Activated CD4-positive, alpha-beta T cell treated with anti-CD3 and anti-CD28 coated beads, Interleukin-2, amount 50 U/mL, for 4 hours (primary cell): ENCODE data around the gene ARHGAP32.

Experiments used
- DNase-seq, 2 experiments: peaks; one replicate each; pipeline ENCODE4 v3.0.0-alpha.2; 2020

The ARHGAP32 gene

DNA sequence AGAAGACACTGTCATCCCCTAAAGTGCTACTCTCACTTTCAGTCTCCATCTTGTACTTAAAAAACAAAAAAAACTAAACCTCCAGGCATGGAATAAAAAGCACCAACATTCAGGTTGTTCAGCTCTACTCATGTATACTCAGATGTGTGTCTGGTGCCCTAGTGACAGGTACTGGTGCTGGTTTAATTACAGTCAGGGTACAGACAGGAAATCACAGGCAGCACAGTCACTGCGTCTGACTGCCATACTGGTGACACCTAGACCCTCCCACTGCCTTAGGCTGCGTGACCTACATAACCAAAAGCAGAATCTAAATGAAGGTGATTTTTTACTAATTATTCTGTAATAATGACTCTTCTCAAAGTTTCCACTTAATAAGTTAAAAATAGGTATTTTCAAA, at the start of gene ARHGAP32:
ARHGAP32 (minus strand) TSS at position 176 of the 400 bp plus-strand sequence; CDS start at position 49, 127 bp downstream.
- no peak for DNase-seq

DNA sequence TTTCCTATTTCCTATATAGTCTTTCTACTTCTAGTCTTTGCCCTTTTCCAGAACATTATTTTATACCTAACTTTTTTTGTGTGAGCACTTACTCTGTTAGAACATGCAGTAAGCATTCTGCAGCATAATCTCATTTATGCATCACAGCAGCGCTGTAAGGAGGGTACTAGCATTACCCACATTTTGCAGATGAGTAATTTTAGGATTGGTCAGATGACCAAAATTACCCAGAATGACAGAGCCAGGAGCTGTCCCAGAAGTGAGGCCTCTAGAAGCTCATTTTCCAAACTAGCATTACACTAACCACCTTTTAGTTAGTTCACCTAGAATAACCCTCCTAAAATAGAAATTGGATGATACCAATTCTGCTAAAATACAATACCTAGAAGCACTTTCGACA, 47.1 kb upstream of the ARHGAP32 start:
- DNase-seq: no peak

DNA sequence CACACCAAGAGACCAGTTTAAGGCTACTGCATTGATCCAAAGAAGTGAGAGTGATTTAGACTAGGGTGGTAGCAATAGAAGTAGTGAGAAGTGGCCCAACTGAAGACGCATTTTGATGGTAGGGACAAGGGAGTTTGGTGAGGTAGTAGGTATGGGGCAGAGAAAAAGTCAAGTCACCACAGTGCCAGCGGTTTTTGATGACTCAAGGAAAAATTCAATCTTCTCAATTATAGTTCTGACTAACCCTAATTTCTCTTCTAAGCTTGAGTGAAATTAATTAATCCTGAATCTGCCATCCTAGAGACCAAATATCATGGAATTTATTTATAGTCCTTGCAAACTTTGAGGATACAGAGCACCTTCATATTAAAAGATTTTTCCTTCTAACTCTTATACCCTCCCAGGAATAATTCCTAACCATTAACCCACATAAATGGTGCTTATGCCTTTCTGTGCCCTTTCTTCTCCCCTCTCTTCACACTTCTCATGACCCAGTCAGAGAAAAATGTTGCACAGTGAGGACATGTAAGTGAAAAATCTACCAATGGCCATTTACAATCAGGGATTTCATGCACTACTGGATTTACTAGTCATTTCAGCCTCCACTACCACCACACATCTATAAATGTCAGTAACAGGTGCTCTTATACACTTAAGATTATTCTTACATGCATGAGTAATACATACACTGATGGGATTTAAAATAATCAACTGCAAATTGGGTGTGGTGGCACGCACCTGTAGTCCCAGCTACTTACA, 45.9 kb upstream of the ARHGAP32 start:
- no peak for DNase-seq

DNA sequence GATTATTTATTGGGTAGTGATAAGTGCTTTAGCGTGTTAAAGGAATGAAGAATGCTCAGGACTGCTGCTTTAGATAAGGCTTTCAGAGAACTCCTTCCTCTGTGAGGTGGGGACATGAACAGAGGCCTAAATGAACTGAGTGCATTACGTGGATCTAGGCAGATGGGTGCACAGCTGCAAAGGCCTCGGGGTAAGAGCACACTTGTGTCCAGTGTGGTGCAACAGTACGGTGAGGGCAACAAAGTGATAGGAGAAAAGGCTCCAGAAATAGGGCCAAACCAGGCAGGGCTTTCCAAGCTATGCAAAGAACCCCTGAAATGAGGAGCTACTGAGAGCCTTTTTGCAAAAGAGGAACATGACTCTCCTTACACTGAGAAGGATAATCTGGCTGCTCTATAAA, 45.3 kb upstream of the ARHGAP32 start:
- DNase-seq: no peak

DNA sequence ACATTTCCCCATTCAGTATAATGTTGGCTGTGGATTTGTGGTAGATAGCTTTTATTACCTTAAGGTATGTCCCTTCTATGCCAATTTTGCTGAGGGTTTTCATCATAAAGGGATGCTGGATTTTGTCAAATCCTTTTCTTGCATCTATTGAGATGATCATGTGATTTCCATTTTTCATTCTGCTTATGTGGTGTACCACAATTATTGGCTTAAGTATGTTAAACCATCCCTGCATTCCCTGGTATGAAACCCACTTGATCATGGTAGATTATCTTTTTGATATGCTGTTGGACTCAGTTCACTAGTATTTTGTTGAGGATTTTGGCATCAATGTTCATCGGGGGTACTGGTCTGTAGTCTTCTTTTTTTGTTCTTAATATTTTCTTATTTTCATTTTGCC, 44.7 kb upstream of the ARHGAP32 start:
- no peak for DNase-seq

DNA sequence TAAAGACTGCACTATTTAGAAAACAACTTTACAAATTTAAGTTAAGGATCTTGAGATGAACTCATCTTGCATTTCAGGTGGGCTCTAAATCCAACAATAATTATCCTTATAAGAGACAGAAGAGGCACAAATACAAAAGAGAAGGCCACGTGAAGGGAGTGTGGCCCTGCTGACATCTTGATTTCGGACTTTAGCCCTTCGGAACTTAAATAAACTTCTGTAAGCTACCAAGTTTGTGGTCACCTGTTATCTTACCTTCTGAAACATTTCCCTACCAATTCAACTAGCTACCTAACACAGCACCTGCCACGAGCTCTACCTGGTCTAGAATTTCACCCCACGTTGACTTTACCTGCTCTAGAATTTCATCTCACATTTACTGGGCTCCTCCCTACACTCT, 42.9 kb upstream of the ARHGAP32 start:
- DNase-seq: no peak

DNA sequence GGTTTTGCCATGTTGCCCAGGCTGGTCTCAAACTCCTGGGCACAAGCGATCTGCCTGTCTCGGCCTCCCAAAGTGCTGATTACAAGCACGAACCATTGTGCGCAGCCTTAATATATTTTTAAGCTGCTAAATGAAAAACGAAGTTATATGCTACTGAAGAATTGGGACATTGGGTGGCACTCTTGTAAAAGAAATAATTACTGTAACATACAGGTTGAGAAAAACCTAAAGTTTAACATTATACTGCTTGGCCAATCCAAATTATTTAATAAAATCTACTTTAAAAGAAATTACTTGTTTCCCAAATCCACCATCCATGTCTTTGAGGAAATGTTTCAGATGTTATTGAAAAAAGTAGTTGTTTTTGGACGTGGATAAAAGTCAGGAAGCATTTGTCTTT, 37.9 kb upstream of the ARHGAP32 start:
- DNase-seq: no peak

DNA sequence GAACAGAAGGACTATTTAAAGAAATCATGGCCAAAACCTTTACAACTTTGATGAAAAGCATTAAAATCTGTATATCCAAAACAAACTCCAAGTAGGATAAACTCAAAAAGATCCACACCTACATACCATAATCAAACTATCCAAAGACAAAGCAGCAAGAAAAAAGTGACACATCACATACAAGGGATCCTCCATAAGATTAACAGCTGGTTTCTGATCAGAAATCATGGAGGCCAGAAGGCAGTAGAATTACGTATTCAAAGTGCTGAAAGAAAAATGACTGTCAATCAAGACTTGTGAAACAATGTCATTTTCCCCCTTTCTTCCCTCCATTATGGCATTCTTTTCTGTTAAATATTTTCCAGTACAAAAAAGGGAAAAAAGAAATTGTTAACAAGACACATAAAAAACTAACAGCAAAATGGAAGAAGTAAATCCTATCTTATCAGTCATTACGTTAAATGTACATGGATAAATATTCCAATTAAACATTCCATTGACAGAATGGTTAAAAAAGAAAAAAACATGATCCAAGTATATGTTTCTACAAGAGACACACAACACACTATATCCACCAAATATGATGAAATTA, 34.2 kb upstream of the ARHGAP32 start:
- DNase-seq: no peak

DNA sequence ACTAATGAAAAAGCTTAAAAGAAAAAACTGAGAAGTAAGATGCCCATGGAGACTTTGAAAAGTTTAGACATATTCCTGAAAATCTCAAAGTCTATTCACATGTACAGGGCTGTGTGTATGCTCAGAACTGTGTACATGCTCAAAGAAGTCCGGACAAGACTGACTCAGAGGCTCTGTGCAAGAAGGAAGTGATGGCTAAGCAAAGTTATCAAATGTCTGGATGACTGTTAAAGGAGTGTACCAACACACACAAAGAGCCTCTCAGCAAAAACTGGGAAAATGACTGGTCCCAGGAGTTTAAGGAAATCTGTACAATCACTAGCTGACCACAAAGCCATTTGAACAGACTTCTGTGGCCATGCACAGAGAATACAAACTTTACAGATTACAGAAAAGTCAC, 33.1 kb upstream of the ARHGAP32 start:
- DNase-seq: no peak

DNA sequence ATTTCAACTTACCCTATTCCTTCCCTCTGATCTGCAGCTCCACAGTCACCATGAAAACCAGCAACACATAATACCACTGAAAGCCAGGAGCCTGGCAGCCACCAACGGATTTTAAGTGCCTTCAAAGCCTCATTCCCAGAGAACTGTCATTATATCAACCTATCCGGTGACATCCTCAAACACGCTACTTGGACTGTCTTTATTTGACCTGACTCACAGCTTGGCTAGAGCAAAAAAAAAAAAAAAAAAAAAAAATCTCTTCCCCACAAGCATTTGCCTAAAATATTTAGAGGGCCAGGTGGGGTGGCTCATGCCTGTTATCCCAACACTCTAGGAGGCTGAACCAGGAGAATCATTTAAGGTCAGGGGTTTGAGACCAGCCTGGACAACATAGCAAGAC, 32.4 kb upstream of the ARHGAP32 start:
- no peak for DNase-seq

DNA sequence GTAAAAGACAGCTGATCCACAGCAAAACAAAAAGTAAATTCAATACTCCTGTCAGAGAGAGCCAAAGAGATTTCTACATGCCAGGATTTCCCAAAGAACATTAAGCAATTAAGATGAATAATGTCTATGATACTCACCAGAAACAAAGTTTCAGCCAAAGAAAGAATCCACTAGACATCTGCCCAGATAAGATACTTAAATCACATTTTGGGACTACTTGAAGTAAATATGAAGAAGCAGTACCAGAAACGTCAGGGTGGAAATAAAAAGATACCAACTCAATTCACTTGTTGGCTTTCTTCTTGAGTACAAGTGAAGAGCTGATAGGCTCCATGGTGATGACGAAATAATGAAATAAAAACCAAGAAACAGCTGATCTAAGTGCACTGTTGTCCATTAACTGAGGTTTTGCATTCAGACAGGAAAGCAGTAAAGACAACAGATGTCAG, 31.6 kb upstream of the ARHGAP32 start:
- DNase-seq: no peak

DNA sequence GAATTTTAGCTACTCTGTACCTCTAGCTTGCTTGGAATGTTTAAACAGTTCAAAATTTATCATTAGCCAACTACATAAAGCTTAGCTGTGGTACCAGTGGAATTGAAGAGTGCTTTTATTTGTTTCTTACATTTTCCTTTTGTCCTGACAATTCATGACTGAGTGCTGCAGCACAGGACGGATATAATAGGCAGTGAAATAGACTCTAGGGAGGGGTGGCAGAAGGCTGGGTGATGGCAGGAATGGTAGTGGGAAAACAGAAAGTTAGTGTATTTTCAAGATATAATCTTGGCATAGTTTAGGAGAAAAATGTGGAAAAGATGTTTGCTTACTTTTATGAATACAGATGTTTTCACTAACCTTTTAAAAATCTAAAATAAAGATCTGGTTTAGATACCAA, 31.1 kb upstream of the ARHGAP32 start:
- DNase-seq: no peak

DNA sequence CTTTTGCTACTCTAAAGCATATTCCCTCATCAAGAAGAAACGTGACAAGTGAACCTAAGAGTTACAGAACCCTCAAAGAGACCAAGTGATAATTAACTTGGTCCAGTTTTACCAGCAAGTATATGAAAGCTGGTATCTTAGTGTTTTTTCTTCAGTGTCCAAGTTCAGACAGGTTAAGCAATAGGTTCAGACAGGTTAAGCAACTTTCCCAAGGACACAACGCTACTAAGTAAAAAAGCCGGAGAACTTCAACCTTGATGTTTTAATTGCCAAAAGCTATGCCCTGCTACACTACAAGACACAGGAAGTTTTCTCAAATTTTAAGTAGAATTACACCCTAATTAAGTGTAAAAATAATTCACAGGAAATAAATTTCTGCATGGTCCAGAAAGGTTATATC, 30.0 kb upstream of the ARHGAP32 start:
- no peak for DNase-seq

DNA sequence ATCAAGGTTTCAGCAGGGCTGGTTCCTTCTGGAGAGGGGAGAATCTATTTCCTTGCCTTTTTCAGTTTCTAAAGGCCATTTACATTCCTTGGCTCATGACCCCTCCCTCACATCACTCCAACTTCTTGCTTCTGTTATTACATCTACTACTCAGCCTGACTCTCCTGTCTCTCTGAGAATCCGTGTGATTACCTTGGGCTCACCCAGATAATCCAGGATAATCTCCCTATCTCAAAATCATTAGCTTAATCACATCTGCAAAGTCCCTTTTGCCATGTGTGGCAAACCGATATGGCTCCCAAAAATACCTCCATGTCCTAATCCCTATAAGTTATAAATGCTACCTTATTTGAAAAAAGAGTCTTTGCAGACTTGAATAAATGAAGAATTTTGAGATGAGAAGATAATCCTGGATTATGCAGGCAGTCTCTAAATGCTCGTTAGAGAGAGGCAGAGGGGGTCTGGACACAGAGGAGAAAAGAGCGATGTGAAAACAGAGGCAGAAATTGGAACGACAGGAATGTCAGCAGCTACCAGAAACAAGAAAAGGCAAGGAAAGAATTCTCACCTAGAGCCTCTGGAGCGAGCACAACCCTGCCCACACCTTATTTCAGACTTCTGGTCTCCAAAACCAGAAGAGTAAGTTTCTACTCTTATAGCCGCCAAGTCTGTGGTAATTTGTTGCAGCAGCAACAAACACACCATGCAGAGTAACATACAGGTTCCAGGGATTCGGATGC, 23.6 kb upstream of the ARHGAP32 start:
- DNase-seq: no peak

DNA sequence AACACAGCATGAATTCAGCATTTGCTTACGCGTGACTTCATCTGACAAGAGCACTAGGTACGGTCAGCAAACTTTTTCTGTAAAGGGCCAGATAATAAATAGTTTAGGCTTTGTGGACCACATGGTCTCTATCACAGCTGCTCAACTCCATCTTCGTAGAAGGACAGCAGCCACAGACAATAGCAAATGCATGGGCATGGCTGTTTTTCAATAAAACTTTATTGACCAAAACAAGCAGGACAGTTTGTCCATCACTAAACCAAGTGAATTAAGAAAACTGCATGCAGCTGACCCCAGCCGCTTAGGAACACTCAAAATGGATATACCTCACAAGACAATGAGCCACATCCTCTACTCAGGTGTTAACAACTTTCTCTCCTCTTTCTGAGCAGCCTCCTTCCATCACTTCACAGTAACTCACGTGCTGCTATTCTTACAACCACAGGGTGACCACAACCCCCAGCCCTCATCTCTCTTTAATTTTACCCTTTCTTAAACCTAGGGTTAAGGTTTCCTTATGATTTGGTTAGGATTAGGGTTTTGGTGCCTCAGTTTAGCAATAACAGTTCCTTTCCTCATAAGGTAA, 22.7 kb upstream of the ARHGAP32 start:
- no peak for DNase-seq

DNA sequence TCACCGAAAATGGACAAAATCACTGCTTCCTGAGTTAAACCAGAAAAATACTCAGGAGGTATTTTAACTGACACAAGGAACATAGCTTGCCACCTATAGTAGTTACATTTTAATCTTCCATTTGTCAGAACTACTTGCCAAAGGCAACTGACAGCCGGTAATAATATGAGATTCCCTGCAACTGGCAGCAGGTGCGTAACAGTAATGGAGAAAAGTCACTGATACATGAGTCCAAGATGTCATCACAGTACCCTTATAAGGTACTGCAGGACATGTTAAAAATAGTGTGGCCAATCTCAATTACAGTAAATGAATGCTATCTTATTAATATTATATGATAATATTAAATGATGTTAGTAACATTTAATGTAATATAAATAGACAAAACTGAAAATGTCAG, 21.1 kb upstream of the ARHGAP32 start:
- no peak for DNase-seq

DNA sequence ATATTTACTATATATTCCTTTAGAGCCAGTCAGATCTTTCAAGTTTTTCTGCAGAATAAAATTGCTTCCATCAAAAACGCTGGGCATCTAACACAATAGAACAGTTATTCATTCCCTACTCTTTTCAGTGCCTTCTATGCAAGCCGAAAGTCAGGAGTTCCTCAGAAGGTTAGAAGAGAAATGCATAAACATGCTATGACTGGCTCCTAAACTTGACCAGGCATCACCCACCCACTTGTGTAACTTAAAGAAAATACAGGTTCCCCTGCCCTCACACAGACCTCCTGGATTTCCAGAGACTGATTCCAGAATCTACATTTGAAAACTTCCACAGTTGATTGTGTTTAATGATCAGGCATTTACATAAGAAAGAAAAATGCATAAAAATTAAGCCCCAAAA, 19.3 kb upstream of the ARHGAP32 start:
- no peak for DNase-seq

DNA sequence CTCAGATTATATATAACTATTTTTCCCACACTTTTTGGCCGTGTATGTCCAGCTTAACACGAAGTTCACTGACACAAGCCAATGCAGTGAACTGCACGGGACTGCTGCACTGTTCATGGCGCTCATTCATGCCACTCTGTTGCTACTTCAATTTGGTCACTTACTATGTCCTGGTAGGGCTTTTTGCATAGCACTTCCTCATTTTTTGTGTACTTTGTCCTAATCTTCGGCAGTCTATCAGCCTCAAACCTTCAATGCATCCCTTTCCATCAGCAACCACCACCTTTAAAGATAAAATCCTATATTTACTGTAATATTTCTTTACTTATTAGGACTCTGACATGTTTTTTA, 18.7 kb upstream of the ARHGAP32 start:
- no peak for DNase-seq

DNA sequence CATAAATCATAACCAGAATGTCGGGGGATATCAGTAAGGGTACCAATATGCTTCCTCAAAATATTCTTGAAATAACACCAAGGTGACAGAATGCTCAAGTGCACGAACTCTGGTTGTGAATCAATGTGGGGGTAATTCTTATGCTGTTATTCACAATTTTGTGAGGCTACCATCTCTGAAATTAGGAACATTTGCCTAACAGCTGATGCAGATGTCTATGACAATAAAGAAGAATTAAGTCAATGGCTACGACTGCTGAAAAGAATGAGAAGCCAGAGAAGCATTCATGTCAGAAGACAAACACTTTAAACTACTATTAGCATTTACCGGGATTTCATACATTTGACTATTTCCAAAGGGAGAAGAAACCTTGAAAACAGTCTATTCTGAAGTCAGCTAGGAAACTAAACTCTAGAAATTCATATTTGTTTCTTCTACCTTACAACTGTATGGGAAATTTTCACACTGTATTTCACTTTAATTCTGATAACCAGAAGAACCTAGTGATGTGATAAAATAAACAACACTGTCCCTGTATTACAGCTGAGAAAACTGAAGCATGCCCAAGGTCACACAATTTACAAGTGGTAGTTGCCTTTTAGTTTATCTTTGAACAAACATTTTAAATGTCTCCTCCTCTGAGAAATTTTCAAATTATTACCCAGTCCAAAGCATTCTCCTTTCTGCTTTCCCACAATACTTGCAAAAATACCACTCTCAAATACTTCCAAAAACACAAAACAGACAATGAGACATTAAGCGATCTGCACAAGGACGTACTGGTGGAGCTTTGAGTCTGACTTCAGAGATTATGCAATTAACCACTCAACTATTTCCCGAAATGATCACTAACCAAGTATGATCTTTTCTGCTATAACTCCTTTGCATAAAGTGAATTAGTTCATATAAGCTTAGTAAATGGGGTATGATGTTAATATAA, 18.0 kb upstream of the ARHGAP32 start:
- no peak for DNase-seq

DNA sequence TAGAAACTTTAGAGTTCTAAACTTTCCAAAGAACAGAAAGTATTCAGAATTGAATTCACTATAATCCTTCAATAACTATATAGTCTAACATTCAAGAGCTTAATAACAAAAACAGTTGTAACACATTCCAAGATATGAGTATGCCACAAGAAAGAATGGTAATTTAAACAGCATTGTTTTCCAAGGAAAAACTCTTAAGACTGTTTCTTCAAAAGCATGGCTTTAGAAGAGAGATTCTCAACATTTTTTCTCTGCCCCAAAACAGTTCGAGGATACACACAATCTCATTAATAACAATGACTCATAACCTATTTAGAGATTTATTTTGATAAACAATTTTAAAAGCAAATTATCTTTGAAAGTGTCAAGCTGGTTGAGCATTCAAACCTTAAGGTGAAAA, 16.7 kb upstream of the ARHGAP32 start:
- no peak for DNase-seq

DNA sequence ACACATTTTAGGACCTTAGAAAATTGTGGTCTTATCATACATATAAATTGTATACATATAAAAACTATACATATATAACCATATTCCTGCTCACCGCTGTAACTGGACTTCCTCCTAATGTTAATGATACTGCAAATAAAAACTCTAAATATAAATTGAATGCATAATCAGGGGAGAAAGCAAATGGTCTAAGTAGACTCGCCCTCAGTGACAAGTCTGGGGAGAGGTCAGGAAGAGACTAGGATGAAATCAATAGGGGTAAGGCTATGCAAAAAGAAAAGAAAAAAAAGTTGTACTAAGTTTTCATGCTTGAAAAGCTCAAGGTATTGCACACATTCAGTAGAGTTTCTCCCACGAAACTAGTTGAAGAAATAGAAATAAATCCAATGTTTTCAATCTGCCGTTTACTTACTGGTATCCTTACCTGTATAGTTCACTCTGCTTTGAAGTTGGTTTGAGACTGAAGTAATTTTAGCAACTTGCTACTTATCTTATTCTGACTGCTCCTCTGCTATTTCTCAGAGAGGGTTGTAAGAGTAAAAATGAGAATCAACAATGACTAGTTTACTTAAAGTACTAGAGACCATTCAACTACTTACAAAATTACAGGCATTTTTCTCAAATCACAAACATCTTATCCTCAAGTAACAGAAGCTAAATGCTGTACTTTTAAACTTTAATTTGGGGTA, 12.2 kb upstream of the ARHGAP32 start:
- DNase-seq: no peak

DNA sequence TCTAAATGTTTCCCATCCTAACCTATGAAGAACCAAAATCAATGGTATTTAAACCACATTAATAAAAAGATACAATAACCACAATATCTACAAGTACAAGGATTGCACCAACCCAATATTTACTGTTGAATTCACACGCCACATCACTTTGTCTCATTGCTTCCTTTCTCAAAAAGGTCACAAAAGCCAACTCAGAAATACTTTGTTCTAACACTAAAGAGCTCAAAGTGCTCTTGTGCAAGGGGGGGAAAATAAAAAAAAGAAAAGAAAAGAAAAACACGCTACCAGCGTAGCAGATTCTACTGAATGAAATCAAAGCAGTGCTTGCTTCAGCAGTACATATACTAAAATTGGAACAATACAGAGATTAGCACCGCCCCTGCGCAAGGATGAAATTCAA, 10.5 kb upstream of the ARHGAP32 start:
- DNase-seq: no peak
